Activated CD4-positive, alpha-beta T cell treated with anti-CD3 and anti-CD28 coated beads, Interleukin-2, Interleukin-6, amounts not matched to agents 100 ng/mL and 50 ng/mL, durations not matched to agents 16 hours and 8 hours (primary cell): ENCODE data around the gene ATP13A3.

Experiments
- DNase-seq: peaks from one replicate; pipeline ENCODE4 v3.0.0-alpha.2; 2020

ATP13A3 gene

GRCh38 chr3:194367992-194368841 lies 118.6 kb downstream of the ATP13A3 start:
- DNase-seq: no peak

GRCh38 chr3:194365978-194366490 lies 120.8 kb downstream of the ATP13A3 start:
- no peak for DNase-seq

GRCh38 chr3:194365526-194365925 lies 121.3 kb downstream of the ATP13A3 start:
- DNase-seq: no peak

GRCh38 chr3:194364652-194365434 lies 122.0 kb downstream of the ATP13A3 start:
- DNase-seq: no peak

GRCh38 chr3:194364314-194364651 lies 122.5 kb downstream of the ATP13A3 start:
- no peak for DNase-seq

GRCh38 chr3:194360568-194360967 lies 126.2 kb downstream of the ATP13A3 start:
- DNase-seq: no peak

- no peak for DNase-seq
Measured at GRCh38 chr3:194357681-194358080, 129.1 kb downstream of the ATP13A3 start.

- no peak for DNase-seq
Measured at GRCh38 chr3:194355379-194355778, 131.4 kb downstream of the ATP13A3 start.

GRCh38 chr3:194354315-194354714 lies 132.5 kb downstream of the ATP13A3 start:
- DNase-seq: no peak
